HL-60/S4 (cell line): ENCODE measurements around the gene IGF1R.

Source experiments
- in situ Hi-C: fragments of 300-500 bp; cut with MboI; formaldehyde crosslinking; loops from 2 replicates; pipeline ENCODE4 v1.14.3; 2022; ENCODE audit warnings: low sequenced_read_pairs

Gene IGF1R

GRCh38 chr15:98743177-98743576 is 94.8 kb downstream of the IGF1R start:
- in situ Hi-C loops: no loop called here

- in situ Hi-C loops: no loop called here
Measured at GRCh38 chr15:98744506-98744905, 96.2 kb downstream of the IGF1R start.

GRCh38 chr15:98745179-98745578 is 96.8 kb downstream of the IGF1R start:
- in situ Hi-C loops: no loop called here

- in situ Hi-C loops: no loop called here
Measured at GRCh38 chr15:98745650-98746374, 97.5 kb downstream of the IGF1R start.

GRCh38 chr15:98746375-98747155 is 98.2 kb downstream of the IGF1R start:
- in situ Hi-C loops: no loop called here

- in situ Hi-C loops: no loop called here
Measured at GRCh38 chr15:98751767-98752166, 103.4 kb downstream of the IGF1R start.

- in situ Hi-C loops: no loop called here
Measured at GRCh38 chr15:98753726-98754656, 105.7 kb downstream of the IGF1R start.

- in situ Hi-C loops: no loop called here
Measured at GRCh38 chr15:98754657-98755022, 106.3 kb downstream of the IGF1R start.

GRCh38 chr15:98755138-98755537 is 106.8 kb downstream of the IGF1R start:
- in situ Hi-C loops: no loop called here

- in situ Hi-C loops: no loop called here
Measured at GRCh38 chr15:98755781-98756180, 107.4 kb downstream of the IGF1R start.

GRCh38 chr15:98758224-98758623 is 109.9 kb downstream of the IGF1R start:
- in situ Hi-C loops: no loop called here

GRCh38 chr15:98759277-98759676 is 110.9 kb downstream of the IGF1R start:
- in situ Hi-C loops: no loop called here

GRCh38 chr15:98760112-98760826 is 111.9 kb downstream of the IGF1R start:
- in situ Hi-C loops: no loop called here

- in situ Hi-C loops: no loop called here
Measured at GRCh38 chr15:98760975-98761374, 112.6 kb downstream of the IGF1R start.

- in situ Hi-C loops: no loop called here
Measured at GRCh38 chr15:98763179-98763578, 114.8 kb downstream of the IGF1R start.

- in situ Hi-C loops: no loop called here
Measured at GRCh38 chr15:98764291-98764690, 116.0 kb downstream of the IGF1R start.

GRCh38 chr15:98765610-98766009 is 117.3 kb downstream of the IGF1R start:
- in situ Hi-C loops: no loop called here

GRCh38 chr15:98767692-98768091 is 119.4 kb downstream of the IGF1R start:
- in situ Hi-C loops: no loop called here

- in situ Hi-C loops: no loop called here
Measured at GRCh38 chr15:98769867-98770266, 121.5 kb downstream of the IGF1R start.

GRCh38 chr15:98770984-98771383 is 122.6 kb downstream of the IGF1R start:
- in situ Hi-C loops: no loop called here

- in situ Hi-C loops: no loop called here
Measured at GRCh38 chr15:98771541-98771940, 123.2 kb downstream of the IGF1R start.
